HG03457 (cell line): ENCODE data around the gene HARS1.
"Not testable (repeated sequence)": the region's sequence is repeated elsewhere in the genome, so short reads cannot be mapped to it uniquely, and the experiment has no call there.

Experiments used
- ATAC-seq: cut with Tn5 transposase; IDR thresholded peaks from one replicate; pipeline ENCODE4 v1.9.1; 2021; ENCODE audit warnings: moderate number of reproducible peaks; ENCODE audit not compliant: unreplicated experiment

The HARS1 gene

DNA sequence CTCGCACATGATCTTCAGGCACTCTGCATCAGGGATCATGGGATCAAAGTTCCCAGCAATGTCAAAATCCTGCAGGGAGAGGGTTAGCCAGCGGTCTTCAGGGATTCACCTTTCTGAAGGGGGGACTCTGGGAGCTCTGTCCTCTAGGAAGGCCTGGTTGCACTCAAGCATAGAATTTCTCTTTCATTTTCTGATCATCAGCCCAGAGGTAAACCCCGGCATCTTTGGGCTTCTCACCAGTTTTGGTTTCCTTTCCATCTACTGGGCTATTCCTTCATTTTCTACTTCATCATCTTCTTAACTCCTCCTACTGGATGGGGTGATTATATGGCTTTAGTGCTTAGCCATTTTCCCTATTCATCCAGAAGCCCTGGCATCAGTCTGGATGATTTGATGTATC is 13.2 kb downstream of the HARS1 start:
- no peak for ATAC-seq

DNA sequence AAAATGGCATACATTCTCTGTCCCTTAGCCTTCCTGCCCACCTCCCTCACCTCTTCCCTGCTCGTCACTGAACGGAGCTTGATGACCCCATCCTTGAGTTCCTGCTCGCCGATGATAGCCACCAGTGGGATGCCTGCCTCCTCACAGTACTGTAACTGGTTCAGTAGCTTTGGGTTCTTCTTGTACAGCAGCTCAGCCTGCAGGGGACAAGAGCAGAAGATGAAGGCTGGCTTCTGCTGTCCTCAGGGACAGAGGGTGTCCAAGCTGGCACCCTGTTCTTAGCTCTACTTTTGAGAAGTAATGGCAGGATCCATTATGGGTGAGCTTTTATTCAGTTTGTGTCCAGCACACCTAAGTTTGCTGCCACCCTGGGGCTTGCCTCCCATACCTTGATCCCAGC is 16.5 kb downstream of the HARS1 start:
- no peak for ATAC-seq

DNA sequence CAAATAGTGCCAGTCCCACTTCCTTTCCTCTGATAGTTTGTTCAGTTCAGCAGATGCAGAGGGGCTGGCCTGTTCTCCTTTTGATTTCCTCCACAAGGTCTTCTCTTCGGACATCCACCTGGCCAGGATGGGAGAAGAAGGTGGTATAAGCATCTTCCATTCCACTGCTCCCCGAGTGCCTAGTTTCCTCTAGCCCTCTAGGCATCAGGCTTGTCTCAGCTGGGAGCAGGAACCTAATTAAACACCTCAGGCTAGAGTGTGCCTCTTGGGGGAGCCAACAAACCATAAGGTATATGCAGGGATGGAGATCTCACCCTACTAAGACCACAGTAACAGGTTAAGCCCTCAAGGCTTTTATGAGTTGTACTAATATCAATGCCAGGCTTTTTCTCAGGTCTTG is 17.0 kb downstream of the HARS1 start:
- no peak for ATAC-seq

DNA sequence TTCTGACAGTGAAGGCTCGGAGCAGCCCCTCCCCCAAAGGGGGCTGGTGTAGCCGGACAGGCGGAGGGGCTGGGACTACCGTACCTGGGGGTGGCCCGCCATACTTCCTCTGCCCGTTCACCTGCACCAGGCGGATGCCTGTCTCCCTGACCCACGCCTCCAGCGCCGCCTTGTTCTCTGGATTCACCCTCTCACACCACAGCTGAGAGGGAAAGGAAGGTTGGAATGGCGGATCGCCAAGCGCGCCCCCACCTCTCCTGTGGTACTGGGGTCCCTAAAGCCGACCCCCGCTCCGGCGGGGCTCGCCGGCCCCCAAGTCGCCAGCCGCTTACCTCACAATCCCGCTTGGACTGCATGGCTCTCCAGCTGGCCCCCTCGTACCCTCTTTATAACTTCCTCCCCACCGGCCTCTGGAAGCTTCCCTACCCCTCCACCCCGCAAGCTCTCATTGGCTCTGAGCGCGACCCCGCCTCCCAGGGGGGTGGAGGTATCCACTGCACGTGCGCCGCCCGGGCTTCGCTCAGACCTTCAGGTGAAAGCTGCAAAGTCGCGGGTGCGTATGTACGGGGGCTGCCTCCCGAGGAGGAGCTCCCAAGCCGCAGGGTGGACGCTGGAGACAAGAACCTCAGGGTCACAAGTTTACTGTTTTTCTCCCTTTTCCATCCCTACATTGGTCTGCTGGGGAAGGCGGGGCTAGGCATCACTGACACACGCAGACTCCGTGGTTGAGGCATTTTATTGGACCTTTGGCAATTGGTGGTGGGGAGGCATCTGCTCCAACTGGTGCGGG is 17.8 kb downstream of the HARS1 start, which contains the start of gene DND1:
DND1 (minus strand) TSS at position 390 of the 790 bp plus-strand sequence; CDS start at position 356, 34 bp downstream.
- no peak for ATAC-seq

DNA sequence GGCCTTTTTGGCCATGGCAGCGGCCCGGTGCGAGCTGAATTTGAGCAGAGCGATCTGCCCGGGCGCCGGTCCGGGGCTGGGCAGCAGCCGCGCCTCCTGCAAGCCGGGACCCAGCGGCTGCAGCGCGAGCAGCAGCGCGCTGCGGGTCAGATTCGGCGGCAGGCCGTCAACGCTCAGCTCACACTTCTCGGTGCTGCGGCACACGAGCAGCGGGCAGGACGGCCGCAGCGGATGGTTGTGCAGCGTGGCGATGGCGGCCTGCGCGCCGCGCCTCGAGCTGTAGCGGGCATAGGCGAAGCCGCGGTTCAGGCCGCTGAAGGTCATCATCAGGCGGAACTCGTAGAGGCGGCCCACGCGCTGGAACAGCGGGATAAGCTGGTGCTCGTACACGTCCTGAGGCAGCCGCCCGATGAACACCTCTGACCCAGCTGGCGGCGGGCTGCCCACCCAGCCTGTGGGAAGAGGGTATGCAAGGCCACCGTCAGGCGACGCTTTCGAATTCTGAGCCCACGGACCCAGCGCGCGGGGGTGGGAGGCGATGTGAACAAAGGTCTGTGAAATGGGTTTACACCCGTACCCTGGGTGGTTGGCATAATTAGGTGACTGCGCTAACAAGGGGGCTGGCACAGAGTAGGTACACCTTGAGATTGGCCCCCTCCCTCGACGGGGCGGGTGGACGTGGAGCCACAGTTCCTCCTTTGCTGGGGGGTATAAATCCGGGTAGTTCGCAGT is 18.5 kb downstream of the HARS1 start:
- ATAC-seq = no peak

DNA sequence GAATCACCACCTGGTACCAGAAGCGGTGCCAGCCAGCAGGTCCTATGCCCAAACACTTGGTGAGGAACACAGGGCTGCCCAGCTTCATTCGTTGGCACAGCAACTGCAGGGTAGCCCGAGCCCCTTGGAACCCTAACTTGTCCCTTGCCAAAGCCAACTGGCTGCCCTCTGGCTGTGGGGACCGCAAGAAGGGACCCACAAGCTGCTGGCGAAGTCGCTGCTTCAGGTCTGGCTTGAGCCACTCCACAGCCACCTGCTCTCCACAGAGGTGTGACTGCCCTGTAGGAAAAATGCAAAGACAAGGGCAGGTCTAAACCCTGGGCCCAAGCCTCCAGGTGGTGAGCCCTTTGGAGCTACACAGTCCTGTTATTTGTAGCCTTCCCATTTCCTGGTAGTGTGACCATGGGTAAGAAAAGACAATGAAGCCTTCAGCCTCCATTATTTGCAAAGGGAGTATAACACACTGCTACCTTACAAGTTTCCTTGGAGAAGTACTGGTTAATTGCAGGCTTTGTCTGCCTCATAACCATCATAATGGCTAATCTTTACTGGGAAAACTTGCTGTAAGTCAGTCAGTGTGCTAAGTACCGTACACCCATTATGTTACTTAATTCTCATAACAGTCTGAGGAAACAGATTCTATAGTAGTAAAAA is 19.6 kb downstream of the HARS1 start:
- no peak for ATAC-seq

DNA sequence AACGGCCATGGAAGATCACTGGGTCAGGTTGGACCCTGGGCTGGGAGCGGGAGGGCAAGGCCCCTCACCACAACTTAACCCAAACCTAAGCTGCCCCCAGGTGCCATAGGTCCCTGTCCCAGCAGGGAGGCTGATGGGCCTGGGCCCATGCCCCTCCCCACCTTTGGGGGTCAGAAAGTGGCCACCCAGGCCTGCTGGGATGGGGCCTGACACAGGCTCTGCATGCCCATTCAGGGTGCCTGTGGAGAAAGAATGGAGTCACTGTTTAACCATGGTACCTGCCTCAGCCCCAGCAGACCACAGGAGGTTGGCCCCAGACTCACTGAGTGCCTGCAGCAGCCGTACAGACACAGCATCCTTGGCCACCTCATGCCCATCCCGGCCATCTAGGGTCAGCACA is 20.1 kb downstream of the HARS1 start:
- not testable (repeated sequence) for ATAC-seq

DNA sequence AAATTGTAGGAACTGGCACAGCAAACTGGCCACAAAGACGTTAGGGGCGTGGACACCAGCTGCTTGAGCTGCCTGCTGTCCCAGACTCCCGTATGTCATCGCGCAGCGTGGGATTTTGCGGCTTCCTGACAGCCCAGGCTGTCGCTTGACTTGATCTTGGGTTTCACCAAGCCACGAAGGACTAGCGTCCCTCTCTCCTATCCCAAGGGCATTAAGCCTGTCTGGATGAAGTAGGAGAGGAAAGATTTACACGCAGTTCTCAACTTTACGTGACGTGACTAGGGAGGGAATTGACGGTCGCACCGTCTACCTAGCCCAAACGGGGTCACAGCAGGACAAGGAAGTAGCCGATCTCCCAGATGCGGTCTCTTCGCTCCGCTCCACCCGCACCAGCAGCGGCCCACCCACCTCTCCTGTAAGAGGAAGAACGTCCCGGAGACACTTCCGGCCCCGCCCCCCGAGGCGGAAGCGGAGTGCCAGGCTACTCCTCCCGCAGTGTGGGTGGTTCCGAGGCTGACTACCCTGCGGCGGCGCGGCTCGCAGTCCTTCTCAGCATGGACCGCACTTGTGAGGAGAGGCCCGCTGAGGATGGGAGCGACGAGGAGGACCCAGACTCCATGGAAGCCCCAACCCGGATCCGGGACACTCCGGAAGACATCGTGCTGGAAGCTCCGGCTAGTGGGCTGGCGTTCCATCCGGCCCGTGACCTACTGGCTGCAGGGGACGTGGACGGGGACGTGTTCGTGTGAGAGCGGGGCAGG is 26.6 kb downstream of the HARS1 start, which contains the start of gene WDR55:
WDR55 (plus strand) TSS at position 546 of the 761 bp plus-strand sequence; CDS start at position 555, 9 bp downstream.
- ATAC-seq = peak; percentile 93

DNA sequence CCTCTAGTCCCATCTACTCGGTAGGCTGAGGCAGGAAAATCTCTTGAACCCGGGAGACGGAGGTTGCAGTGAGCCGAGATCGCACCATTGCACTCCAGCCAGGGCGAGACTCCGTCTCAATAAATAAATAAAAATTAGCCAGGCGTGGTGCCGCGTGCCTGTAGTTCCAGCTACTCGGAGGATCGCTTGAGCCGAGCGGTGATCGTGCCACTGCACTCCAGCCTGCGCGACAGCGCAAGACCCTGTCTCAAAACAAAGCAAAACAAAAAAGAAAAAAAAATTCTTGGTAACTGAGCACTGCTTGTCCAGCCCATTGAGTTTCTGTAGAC is 27.2 kb downstream of the HARS1 start:
- ATAC-seq = no peak

DNA sequence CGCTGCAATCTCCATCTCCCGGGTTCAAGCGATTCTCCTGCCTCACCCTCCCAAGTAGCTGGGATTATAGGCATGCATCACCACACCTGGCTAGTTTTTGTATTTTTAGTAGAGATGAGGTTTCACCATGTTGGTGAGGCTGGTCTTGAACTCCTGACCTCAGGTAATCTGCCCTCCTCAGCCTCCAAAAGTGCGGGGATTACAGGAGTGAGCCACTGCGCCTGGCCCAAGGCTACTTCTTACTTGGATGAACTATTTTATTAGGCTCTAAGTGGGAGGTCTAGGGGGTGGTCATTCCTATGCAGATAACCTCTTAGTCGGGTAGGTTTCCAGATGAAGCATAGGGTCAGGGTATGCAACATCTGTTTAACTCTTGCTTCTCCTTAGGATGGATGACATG is 30.8 kb downstream of the HARS1 start:
- ATAC-seq = not testable (repeated sequence)

DNA sequence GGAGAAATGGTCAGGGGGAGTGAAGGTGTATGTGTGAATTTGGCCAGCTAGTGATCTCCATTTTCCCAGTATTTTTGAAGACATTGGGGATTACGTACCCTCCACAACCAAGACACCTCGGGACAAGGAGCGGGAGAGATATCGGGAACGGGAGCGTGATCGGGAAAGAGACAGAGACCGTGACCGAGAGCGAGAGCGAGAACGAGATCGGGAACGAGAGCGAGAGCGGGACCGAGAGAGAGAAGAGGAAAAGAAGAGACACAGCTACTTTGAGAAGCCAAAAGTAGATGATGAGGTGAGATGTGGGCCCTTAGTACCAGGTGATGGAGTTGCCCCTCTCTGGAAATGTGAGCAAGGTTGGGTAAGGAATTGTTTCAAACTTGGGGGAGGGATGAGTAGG is 32.3 kb downstream of the HARS1 start:
- no peak for ATAC-seq

DNA sequence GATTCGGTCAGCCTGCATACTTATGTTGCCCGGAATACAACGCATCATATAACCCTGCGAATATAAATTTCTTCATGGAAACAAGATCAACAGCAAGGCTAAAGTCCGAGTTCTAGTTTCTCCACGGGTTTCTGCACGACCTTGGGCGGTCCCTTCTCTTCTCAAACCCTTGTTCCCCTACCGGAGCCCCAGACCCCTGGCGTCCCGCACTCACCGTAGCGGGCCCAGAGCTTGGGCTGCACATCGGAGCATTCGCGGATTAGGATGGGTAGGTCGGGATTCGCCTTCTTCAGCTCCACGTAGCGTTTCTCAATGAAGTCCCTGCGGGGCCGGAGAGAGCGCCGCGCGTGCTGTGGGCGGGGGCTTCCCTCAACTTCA is 44.1 kb downstream of the HARS1 start:
- peak; percentile 24 for ATAC-seq

DNA sequence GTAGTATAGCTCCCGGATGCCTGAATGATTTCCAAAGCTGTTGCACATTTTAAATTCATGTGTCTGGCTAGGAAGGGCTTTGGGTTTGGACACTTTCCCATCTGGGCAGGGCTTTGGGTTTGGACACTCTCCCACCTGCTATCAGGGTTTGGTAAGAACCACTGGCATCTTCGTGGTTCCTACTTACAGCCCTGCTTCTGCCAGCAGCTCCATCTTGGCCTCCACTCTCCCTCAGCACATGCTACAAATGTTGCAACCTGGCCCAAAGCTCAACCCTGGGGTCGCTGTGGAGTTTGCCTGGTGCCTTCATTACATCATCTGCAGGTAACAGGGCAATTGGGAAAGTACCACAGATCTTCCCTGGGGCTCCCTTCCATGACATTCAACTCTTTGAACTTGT is 48.5 kb downstream of the HARS1 start:
- no peak for ATAC-seq

DNA sequence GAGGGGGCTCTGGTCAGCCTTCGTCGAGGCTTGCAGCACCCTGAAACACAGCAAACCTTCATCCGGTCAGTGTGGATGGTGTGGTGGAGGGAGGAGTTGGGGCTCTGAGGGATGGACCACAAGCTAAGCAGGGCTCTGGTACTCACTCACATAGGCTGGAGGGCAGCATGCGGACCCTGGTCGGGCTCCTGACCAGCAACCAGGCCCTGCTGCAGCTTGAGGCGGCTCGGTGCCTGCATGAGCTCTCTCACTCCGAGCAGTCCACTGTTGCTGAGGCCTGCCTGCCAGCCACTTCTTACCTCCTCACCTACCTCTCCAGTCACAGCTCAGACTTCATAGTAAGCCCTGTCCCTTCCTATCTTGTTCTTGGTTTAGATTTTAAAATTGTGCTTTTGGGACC is 49.5 kb downstream of the HARS1 start:
- no peak for ATAC-seq

DNA sequence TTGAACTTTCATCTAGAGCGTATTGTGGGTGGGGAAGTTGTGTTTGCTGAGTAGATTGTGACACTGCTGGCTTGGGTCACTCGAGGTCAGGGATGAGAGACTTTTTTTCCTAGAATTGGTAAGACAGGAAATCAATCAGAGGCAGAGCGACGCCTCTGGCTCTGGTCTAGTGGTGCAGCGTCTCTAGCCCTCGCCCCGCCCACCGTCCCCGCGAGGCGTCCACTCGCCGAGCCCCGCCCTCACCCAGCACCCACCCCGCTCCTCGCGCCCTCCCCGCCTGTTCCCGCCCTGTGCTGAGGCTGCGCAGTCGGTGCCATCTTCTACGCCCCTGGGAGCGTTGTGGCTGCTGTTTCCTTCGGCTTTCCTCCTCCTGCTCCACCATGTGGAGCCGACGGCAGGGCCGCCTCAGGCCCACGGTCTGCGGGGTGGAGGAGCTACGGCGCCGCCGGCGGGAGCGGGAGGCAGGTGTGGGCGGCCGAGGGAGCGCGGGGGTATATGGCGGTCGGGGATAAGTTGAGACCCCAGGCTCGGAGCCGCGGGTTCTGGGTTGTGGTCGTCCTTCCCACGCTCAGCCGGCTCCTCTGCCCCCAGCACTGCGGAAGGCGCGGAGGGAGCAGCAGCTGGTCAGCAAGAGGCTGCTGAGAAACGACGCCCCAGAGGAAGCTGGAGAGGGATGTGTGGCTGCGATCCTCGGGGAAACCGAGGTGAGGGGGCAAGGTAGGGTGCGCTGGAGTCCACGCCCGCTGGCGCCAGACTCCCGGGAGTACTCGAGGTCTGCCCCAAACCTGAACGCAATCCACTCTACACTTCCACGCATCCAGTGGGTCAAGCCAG is 51.8 kb downstream of the HARS1 start, which contains the start of gene TMCO6:
TMCO6 (plus strand) TSS at position 304 of the 834 bp plus-strand sequence; CDS start at position 381, 77 bp downstream.
- peak; percentile 80 for ATAC-seq

DNA sequence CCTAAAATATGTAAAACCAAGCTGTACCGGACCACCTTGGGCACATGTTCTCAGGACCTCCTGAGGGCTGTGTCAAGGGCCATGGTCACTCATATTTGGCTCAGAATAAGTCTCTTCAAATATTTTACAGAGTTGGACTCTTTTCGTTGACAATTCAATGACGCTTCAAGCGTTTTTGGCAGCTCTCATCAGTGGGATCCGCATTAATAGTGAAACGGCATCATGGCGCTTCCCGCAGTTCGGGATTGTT is 52.3 kb downstream of the HARS1 start:
- not testable (repeated sequence) for ATAC-seq

DNA sequence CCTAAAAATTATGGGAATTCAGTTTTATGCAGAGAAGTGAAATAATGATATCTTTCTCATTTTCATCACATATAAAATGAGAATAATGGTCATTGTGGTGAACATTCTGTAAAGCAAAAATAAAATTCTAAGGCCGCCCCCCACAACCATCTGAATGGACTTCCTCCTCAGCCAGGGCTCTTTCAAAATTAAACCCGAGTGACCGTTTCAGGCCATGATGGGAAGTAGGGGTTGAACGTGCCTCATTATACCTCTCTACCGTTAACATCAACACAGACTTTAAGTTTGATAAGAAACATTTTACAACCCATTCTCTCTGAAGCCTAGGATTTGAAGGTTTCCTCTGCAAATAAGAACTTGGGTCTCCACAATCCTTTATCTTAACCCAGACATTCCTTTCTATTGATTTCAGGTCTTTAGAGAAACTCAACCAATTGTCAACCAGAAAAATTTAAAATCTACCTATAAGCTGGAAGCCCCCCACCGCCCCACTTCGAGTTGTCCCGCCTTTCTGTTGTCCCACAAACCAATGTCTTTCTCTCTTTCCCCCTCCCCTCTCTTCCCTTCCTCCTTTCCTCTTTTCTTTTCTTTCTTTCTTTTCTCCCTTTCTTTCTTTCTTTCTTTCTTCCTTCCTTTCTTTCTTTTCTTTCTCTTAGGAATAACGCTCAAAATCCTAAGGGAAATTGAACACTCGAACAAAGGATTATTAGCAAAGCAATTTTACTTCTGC is 53.6 kb downstream of the HARS1 start:
- ATAC-seq = no peak

DNA sequence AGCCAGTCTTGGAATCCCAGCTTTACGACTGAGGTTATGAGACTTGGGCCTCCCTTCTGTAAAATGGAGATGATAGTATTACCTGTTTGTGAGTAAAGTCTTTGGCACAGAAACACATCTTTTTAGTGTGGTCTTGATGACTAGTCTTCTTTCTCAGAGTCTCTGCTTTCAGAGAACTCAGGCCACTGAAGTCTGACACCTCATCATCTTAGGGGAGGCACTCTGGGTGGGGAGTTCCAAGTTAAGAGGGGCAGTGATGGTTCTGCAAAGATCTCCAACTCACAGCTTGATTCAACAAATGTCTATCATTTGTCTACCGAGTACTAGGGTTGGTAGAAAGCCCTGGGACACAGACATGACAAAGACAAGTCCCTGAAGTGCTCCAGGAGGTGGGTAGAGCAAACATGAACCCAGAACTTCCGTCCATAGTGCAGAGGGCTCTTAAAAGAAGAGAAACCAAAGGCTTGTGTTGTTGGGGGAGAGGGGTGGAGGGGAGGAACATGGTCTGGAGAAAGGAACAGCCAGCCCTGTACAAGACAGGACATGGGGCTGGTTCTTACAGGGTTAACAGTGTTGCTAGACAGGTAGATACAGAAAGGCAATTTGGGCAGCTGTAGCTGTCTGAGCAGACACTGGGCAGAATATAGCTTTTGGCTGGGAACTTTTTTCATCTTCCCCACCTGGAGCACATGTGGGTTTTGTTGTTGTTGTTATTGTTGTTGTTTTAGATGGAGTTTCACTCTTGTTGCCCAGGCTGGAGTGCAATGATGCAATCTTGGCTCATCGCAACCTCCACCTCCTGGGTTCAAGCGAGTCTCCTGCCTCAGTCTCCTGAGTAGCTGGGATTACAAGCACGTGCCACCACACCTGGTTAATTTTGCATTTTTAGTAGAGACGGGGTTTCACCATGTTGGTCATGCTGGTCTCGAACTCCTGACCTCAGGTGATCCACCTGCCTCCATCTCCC is 55.6 kb downstream of the HARS1 start:
- no peak for ATAC-seq

DNA sequence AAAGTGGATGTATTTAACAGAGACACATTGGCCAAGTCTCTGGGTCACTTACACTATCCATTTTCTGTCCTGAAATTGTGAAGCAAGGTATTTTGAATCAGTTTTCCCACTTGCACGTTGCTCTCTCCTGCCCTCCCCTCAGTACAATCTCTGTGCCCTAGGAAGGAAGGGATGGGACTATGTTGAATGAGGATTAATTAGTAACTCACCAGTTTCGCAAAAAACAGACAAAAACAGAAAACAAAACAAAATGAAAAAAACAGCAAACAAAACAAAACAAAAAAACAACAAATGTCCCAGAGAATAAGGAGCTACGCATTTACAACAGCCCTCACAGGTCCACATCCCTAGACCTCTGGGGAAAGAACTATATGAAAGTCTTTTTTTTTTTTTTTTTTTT is 57.1 kb downstream of the HARS1 start:
- no peak for ATAC-seq
